ENCODE data around the gene ARHGAP21. TPM values are rescaled to one million over a fixed set of nuclear protein-coding genes. Genes with fewer than 3 reads are reported as not detected.

The ARHGAP21 gene
- total RNA-seq, 2 donors from 2014 or later = 95.6 to 101 TPM

- Histone ChIP-seq H3K36me3 (no peaks in the 10 kb centered on the region), H3K9me3 (no peaks in the 10 kb centered on the region), H3K27ac (no peak overlapping the region), H3K27me3 (replicated peaks; ENCODE audit: insufficient read depth) (no peaks in the 10 kb centered on the region), H3K4me1 (ENCODE audit: control insufficient read depth in 1 of 2, low read depth in 2 of 2) (no peaks in the 10 kb centered on the region), H3K4me3 (no peak overlapping the region)
- ATAC-seq (ENCODE audit: insufficient number of reproducible peaks, low FRiP score, low read depth) (peak; percentile 41), DNase-seq (ENCODE audit: low spot score) (no peak)
- peak; percentile 24 for TF ChIP-seq CTCF (IDR thresholded peaks at IDR 0.05)
These were observed 166.6 kb downstream of the ARHGAP21 start for GRCh38 chr10:24556750-24557742.

- Histone ChIP-seq H3K27ac (no peak overlapping the region), H3K36me3 (no peaks in the 10 kb centered on the region), H3K9me3 (no peaks in the 10 kb centered on the region), H3K4me1 (ENCODE audit: control insufficient read depth in 1 of 2, low read depth in 2 of 2) (no peaks in the 10 kb centered on the region), H3K4me3 (no peak overlapping the region), H3K27me3 (replicated peaks; ENCODE audit: insufficient read depth) (no peaks in the 10 kb centered on the region)
- no peak for ATAC-seq (ENCODE audit: insufficient number of reproducible peaks, low FRiP score, low read depth)
- TF ChIP-seq CTCF (IDR thresholded peaks at IDR 0.05) = no peak
- no peak for DNase-seq (ENCODE audit: low spot score)
These were observed 167.4 kb downstream of the ARHGAP21 start for GRCh38 chr10:24556126-24556749.

GRCh38 chr10:24554036-24554435, 169.7 kb downstream of the ARHGAP21 start:
- no peak for TF ChIP-seq CTCF (IDR thresholded peaks at IDR 0.05)
- ATAC-seq (ENCODE audit: insufficient number of reproducible peaks, low FRiP score, low read depth) (no peak), DNase-seq (ENCODE audit: low spot score) (no peak)
- H3K27ac ChIP-seq = no peak overlapping the region
- no peak overlapping the region for H3K4me3 ChIP-seq
- no peaks in the 10 kb centered on the region for H3K36me3 ChIP-seq
- no peaks in the 10 kb centered on the region for H3K9me3 ChIP-seq
- H3K27me3 ChIP-seq (replicated peaks; ENCODE audit: insufficient read depth) = no peaks in the 10 kb centered on the region
- no peaks in the 10 kb centered on the region for H3K4me1 ChIP-seq (ENCODE audit: control insufficient read depth in 1 of 2, low read depth in 2 of 2)

GRCh38 chr10:24553051-24553612, 170.6 kb downstream of the ARHGAP21 start:
- DNase-seq (ENCODE audit: low spot score) = no peak
- Histone ChIP-seq H3K27me3 (replicated peaks; ENCODE audit: insufficient read depth) (no peaks in the 10 kb centered on the region), H3K36me3 (no peaks in the 10 kb centered on the region), H3K4me3 (no peak overlapping the region), H3K4me1 (ENCODE audit: control insufficient read depth in 1 of 2, low read depth in 2 of 2) (no peaks in the 10 kb centered on the region), H3K9me3 (no peaks in the 10 kb centered on the region), H3K27ac (no peak overlapping the region)
- no peak for ATAC-seq (ENCODE audit: insufficient number of reproducible peaks, low FRiP score, low read depth)
- TF ChIP-seq CTCF (IDR thresholded peaks at IDR 0.05) = no peak
